ENCODE data around the gene CD48. TPM values are rescaled to one million over a fixed set of nuclear protein-coding genes. Genes with fewer than 3 reads are reported as not detected.

The CD48 gene
- total RNA-seq, 1 donor, result not detected

GRCh38 chr1:160747717-160748116, 36.1 kb upstream of the CD48 start:
- H3K4me3 ChIP-seq (ENCODE audit: low read depth, low read length), result no peak overlapping the region
- no peak for DNase-seq (ENCODE audit: low read depth)
- TF ChIP-seq, protein P1, sequence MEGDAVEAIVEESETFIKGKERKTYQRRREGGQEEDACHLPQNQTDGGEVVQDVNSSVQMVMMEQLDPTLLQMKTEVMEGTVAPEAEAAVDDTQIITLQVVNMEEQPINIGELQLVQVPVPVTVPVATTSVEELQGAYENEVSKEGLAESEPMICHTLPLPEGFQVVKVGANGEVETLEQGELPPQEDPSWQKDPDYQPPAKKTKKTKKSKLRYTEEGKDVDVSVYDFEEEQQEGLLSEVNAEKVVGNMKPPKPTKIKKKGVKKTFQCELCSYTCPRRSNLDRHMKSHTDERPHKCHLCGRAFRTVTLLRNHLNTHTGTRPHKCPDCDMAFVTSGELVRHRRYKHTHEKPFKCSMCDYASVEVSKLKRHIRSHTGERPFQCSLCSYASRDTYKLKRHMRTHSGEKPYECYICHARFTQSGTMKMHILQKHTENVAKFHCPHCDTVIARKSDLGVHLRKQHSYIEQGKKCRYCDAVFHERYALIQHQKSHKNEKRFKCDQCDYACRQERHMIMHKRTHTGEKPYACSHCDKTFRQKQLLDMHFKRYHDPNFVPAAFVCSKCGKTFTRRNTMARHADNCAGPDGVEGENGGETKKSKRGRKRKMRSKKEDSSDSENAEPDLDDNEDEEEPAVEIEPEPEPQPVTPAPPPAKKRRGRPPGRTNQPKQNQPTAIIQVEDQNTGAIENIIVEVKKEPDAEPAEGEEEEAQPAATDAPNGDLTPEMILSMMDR (IDR thresholded peaks at IDR 0.05; ENCODE audit: insufficient read depth, low read depth, low read length), result no peak

DNA sequence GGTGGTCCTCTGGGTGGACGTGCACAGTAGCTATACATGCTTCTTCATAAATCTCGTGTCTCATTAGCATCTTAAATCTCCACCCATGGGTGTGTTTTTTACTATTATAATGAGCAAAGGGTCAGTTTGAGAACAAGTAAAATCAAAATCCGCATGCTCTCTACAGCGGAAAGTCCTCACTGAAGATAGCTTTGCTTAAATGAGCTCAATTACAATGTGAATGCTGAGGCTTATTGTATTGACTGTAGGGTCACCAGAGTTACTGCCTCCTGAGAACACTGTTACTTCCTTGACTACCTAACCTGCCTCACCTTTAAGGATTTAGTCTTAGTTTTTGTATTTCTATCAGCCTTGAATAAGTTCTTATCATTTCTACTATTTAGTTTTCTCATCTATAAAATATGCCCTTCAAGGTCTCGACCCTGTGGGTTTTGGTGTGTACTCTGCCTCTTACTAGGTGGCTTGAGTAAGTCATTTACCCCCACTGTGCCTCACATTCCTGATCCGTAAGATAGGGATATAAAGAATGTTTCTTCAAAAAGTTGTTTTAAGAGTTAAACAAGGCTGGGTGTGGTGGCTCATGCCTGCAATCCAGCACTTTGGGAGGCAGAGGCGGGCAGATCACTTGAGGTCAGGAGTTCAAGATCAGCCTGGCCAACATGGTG, 35.3 kb upstream of the CD48 start:
- TF ChIP-seq, protein P1 (IDR thresholded peaks at IDR 0.05; ENCODE audit: insufficient read depth, low read depth, low read length), result no peak
- no peak overlapping the region for H3K4me3 ChIP-seq (ENCODE audit: low read depth, low read length)
- DNase-seq (ENCODE audit: low read depth), result no peak

GRCh38 chr1:160745551-160745950, 33.9 kb upstream of the CD48 start:
- TF ChIP-seq, protein P1 (IDR thresholded peaks at IDR 0.05; ENCODE audit: insufficient read depth, low read depth, low read length), result no peak
- H3K4me3 ChIP-seq (ENCODE audit: low read depth, low read length), result no peak overlapping the region
- no peak for DNase-seq (ENCODE audit: low read depth)

DNA sequence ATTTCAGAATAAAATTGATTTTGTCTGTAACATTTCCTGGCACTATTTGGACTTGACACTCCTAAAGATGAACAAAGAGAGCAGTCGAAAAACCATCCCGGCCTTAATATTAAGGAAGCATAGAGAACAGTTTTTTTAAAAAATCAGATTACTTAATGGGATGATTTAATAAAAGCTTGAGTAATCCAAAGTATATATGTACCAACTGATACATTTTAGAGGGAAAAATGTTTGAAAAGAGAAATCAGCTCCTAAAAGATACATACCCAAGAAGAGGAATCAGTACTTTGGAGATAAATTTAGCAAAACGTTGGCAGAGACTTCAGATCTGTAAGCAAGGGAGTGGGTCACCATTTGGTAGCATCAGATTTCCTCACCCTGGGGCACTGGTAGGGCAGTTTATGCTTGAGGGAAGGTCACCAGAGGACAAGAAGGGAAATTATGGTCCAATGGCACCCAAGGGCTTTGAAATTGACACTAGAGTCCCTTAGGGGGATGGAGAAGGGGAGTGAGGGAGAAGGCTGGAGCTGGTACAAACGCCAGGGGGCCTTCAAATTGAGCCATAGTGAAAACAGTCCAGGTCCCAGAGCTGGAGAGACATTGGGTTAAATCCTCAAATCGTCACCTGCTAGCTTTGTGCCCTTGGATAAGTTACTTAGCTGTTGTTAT, 33.4 kb upstream of the CD48 start:
- TF ChIP-seq, protein P1 (IDR thresholded peaks at IDR 0.05; ENCODE audit: insufficient read depth, low read depth, low read length), result no peak
- H3K4me3 ChIP-seq (ENCODE audit: low read depth, low read length), result no peak overlapping the region
- no peak for DNase-seq (ENCODE audit: low read depth)

- DNase-seq (ENCODE audit: low read depth), result no peak
- TF ChIP-seq, protein P1 (IDR thresholded peaks at IDR 0.05; ENCODE audit: insufficient read depth, low read depth, low read length), result no peak
- no peak overlapping the region for H3K4me3 ChIP-seq (ENCODE audit: low read depth, low read length)
Observed at GRCh38 chr1:160744199-160744851, 32.7 kb upstream of the CD48 start.

- DNase-seq (ENCODE audit: low read depth), result no peak
- no peak overlapping the region for H3K4me3 ChIP-seq (ENCODE audit: low read depth, low read length)
- TF ChIP-seq, protein P1 (IDR thresholded peaks at IDR 0.05; ENCODE audit: insufficient read depth, low read depth, low read length), result no peak
Observed at GRCh38 chr1:160743266-160743665, 31.6 kb upstream of the CD48 start.
